Glutamatergic neuron (in vitro differentiated cells): ENCODE data around the gene VWA8. TPM values are rescaled to one million over a fixed set of nuclear protein-coding genes. Genes with fewer than 3 reads are reported as not detected.

ENCODE experiments used
- DNase-seq: peaks from one replicate; pipeline ENCODE4 v3.0.0; 2022
- H3K27ac Mint-ChIP-seq: one replicate; pipeline ENCODE4 v1.8.0; 2020; ENCODE audit warnings: mild to moderate bottlenecking, mixed read lengths, inconsistent platforms; ENCODE audit not compliant: unreplicated experiment
- H3K27me3 Mint-ChIP-seq: one replicate; pipeline ENCODE4 v1.8.0; 2020; ENCODE audit warnings: mild to moderate bottlenecking, moderate library complexity, mixed read lengths, inconsistent platforms; ENCODE audit not compliant: unreplicated experiment
- H3K36me3 Mint-ChIP-seq: one replicate; pipeline ENCODE4 v1.8.0; 2020; ENCODE audit warnings: mild to moderate bottlenecking, mixed read lengths, inconsistent platforms; ENCODE audit not compliant: unreplicated experiment
- H3K4me1 Mint-ChIP-seq: one replicate; pipeline ENCODE4 v1.8.0; 2020; ENCODE audit warnings: mild to moderate bottlenecking, low read depth, mixed read lengths, inconsistent platforms; ENCODE audit not compliant: unreplicated experiment
- H3K4me3 Mint-ChIP-seq: one replicate; pipeline ENCODE4 v1.8.0; 2020; ENCODE audit warnings: mild to moderate bottlenecking, mixed read lengths, inconsistent platforms; ENCODE audit not compliant: unreplicated experiment
- H3K9me3 Mint-ChIP-seq: one replicate; pipeline ENCODE4 v1.8.0; 2020; ENCODE audit warnings: mild to moderate bottlenecking, moderate library complexity, mixed read lengths, inconsistent platforms; ENCODE audit not compliant: unreplicated experiment
- total RNA-seq: library from RNA; stranded (reverse); fragmentation: NEBNext Ultra II Directional; extraction: Animal tissue kit (Norgen Biotek cat#: 25700); gene quantifications from one replicate; pipeline ENCODE4 v1.2.1, GENCODE V29; 2021; ENCODE audit not compliant: unreplicated experiment
- TF ChIP-seq, protein P1 (sequence below): fragments of 200-600 bp; sonication (generic); IDR thresholded peaks from one replicate; pipeline ENCODE4 v1.5.0; 2021; ENCODE audit not compliant: partially characterized antibody, unreplicated experiment

The VWA8 gene
- total RNA-seq, 1 donor from 2014 or later, result 16.4 TPM

DNA sequence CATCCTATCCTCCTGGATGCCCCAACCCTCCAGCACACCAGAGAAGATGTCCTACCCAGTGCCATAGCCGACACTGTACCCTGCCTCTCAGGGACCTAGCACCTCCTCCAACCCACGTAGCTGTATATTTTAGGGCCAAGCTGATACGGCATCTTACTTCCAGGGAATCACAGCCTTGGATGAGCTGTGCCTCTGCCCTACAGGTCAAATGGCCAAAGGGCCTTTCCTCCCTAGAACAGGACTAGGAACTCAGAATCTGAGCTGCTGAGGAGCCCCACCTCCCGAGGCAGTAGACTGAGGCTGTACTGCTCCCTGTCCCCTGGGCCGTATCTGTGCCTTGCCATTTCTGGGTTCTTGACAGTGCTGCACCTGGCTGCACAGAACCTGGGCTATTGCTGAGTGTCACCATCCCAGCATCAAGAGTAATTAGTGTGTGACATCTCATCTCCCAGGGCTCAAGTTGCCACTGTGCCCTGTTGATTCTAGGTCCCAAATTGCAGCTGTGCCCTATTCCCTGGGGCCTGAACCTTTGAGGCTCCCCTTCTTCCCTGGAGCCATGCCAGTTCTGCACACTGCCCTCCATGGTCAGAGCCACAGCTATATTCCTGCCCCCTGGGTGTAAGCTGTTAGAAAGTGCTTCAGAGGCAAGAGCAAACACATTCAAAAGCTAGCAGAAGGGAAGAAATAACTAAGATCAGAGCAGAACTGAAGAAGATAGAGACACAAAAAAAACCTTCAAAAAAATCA is 41.0 kb downstream of the VWA8 start:
- Mint-ChIP-seq H3K36me3 (peaks cover 6% of the 10 kb centered on the region), H3K27me3 (peaks cover 1% of the 10 kb centered on the region), H3K4me1 (peaks cover 24% of the 10 kb centered on the region), H3K27ac (no peak overlapping the region), H3K4me3 (no peak overlapping the region), H3K9me3 (peaks cover 4% of the 10 kb centered on the region)
- TF ChIP-seq, protein P1, sequence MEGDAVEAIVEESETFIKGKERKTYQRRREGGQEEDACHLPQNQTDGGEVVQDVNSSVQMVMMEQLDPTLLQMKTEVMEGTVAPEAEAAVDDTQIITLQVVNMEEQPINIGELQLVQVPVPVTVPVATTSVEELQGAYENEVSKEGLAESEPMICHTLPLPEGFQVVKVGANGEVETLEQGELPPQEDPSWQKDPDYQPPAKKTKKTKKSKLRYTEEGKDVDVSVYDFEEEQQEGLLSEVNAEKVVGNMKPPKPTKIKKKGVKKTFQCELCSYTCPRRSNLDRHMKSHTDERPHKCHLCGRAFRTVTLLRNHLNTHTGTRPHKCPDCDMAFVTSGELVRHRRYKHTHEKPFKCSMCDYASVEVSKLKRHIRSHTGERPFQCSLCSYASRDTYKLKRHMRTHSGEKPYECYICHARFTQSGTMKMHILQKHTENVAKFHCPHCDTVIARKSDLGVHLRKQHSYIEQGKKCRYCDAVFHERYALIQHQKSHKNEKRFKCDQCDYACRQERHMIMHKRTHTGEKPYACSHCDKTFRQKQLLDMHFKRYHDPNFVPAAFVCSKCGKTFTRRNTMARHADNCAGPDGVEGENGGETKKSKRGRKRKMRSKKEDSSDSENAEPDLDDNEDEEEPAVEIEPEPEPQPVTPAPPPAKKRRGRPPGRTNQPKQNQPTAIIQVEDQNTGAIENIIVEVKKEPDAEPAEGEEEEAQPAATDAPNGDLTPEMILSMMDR, result no peak
- no peak for DNase-seq

DNA sequence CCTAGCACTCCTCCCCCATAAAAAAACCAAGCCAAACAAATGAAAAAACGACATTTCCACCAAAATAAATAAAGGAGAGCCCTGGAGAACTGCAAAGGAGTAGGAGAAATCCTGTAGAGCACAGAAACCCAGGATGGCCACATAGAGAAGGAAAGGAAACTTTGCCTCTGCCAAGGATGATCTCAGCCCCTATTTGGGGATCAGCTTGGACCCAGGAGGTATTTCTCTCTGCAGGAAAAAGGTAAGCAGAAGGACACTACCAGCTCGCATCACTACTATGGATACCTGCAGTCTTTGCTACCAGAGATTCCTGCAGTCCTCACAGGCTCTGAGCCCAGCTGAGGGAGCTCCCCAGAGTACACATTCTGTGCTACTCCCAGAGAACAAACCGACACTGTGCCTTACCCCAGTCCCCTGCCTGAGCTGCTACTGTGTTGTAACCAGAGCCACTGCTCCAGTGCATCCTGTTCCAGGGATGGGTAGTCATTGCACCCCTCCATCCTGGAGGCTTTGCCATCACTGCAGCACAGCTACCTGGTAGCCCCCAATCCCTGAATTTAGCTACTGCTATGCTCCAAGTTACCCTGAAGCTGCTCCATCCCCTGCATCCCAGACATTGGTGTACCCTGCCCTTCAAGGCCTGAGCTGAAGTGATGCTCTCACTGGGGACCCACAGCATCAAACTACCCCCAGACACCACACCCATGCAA is 41.7 kb downstream of the VWA8 start:
- Mint-ChIP-seq H3K36me3 (peaks cover 6% of the 10 kb centered on the region), H3K4me1 (peaks cover 24% of the 10 kb centered on the region), H3K9me3 (peaks cover 4% of the 10 kb centered on the region), H3K27me3 (peaks cover 1% of the 10 kb centered on the region), H3K4me3 (no peak overlapping the region), H3K27ac (no peak overlapping the region)
- no peak for DNase-seq
- TF ChIP-seq, protein P1, result no peak

DNA sequence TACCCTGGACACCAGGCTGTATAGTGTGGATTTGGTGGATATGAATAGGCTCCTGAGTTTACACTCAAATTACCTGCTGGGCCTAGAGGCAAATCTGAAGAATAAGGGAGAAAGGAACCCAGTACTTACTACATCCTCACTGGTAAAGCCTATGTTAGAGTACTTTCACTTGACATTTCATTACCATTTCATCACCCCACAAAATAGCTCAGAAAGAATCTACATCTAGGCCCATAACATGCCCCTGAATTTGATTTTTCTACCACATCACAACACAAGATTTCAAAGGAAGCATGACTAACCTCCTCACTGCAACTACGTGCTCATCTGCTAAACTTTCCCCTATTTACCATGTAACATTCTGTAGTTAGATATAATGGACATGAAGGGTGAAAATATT is 43.3 kb downstream of the VWA8 start:
- H3K9me3 Mint-ChIP-seq, result peaks cover 2% of the 10 kb centered on the region
- H3K4me1 Mint-ChIP-seq, result peaks cover 24% of the 10 kb centered on the region
- H3K4me3 Mint-ChIP-seq, result no peak overlapping the region
- H3K27me3 Mint-ChIP-seq, result peaks cover 1% of the 10 kb centered on the region
- no peak overlapping the region for H3K27ac Mint-ChIP-seq
- TF ChIP-seq, protein P1, result no peak
- no peaks in the 10 kb centered on the region for H3K36me3 Mint-ChIP-seq
- no peak for DNase-seq

DNA sequence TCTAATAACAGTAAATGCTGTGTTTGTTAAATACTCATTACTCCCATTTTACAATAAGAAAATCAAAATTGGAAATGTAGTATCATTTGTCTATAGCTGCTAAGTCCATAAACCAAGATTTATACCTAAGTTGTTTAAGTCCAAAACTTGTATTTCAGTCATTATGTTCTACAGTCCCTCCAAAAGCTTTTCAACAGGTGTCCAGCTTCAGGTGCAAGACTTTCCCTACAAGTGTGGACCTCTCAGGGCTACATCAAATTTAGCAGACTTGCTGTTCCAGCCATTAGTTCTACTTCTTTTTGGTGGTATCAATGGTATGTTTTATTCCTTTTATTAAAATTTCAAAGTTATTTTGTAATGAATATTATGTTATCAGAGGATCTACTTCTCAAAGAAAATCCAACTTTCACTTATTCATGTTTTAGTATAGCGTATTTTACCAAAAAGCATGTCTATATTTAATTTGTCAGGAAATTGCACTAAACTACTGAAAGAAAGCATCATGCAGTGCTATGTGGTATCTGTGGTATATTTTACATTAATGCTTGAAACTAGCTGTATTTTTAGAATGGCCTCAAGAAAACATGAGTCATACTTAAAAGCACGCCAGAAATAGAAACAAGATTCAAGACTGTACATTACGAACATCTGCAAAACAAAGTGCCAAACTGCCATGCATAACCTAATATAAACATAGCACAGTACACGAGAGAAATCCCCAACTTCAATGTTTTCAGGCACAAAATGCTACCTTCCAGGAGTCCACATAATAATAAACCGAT is 44.5 kb downstream of the VWA8 start:
- no peaks in the 10 kb centered on the region for H3K36me3 Mint-ChIP-seq
- H3K27me3 Mint-ChIP-seq, result no peaks in the 10 kb centered on the region
- H3K27ac Mint-ChIP-seq, result no peak overlapping the region
- H3K4me3 Mint-ChIP-seq, result no peak overlapping the region
- no peaks in the 10 kb centered on the region for H3K9me3 Mint-ChIP-seq
- H3K4me1 Mint-ChIP-seq, result peaks cover 24% of the 10 kb centered on the region
- no peak for DNase-seq
- TF ChIP-seq, protein P1, result no peak
